HG02970 (cell line): ENCODE results near the gene TECTA.
"Not testable (repeated sequence)": the region's sequence is repeated elsewhere in the genome, so short reads cannot be mapped to it uniquely, and the experiment has no call there.

Experiments
- ATAC-seq: cut with Tn5 transposase; IDR thresholded peaks from one replicate; pipeline ENCODE4 v1.9.1; 2021; ENCODE audit warnings: mild to moderate bottlenecking, moderate library complexity, moderate number of reproducible peaks; ENCODE audit not compliant: unreplicated experiment, low FRiP score

TECTA gene

GRCh38 chr11:121089566-121089965, 11.5 kb upstream of the TECTA start:
- no peak for ATAC-seq

- ATAC-seq, result no peak
These were observed 10.8 kb upstream of the TECTA start for GRCh38 chr11:121090145-121090721.

GRCh38 chr11:121091492-121092152, 9.4 kb upstream of the TECTA start:
- no peak for ATAC-seq

GRCh38 chr11:121095561-121095960, 5.5 kb upstream of the TECTA start:
- ATAC-seq, result no peak

- no peak for ATAC-seq
These were observed 1.7 kb upstream of the TECTA start for GRCh38 chr11:121099364-121099763.

GRCh38 chr11:121099885-121100284, 1.2 kb upstream of the TECTA start:
- no peak for ATAC-seq

- ATAC-seq, result no peak
These were observed 3.3 kb downstream of the TECTA start for GRCh38 chr11:121104312-121104762.

- no peak for ATAC-seq
These were observed 4.0 kb downstream of the TECTA start for GRCh38 chr11:121105063-121105480.

GRCh38 chr11:121105481-121106195, 4.6 kb downstream of the TECTA start:
- ATAC-seq, result no peak

- no peak for ATAC-seq
These were observed 5.8 kb downstream of the TECTA start for GRCh38 chr11:121106812-121107211.

GRCh38 chr11:121108413-121108812, 7.4 kb downstream of the TECTA start:
- no peak for ATAC-seq

GRCh38 chr11:121109471-121109870, 8.4 kb downstream of the TECTA start:
- no peak for ATAC-seq

GRCh38 chr11:121109916-121110586, 9.0 kb downstream of the TECTA start:
- no peak for ATAC-seq

GRCh38 chr11:121110871-121111724, 10.1 kb downstream of the TECTA start:
- ATAC-seq, result no peak

GRCh38 chr11:121112498-121113455, 11.7 kb downstream of the TECTA start:
- no peak for ATAC-seq

GRCh38 chr11:121113611-121114010, 12.6 kb downstream of the TECTA start:
- ATAC-seq, result no peak

- ATAC-seq, result not testable (repeated sequence)
These were observed 14.0 kb downstream of the TECTA start for GRCh38 chr11:121115024-121115423.

GRCh38 chr11:121117788-121118187, 16.7 kb downstream of the TECTA start:
- no peak for ATAC-seq

- ATAC-seq, result no peak
These were observed 18.4 kb downstream of the TECTA start for GRCh38 chr11:121119440-121119839.
